Smooth muscle cell (in vitro differentiated cells): ENCODE measurements around the gene GTSF1L. TPM values are rescaled to one million over a fixed set of nuclear protein-coding genes. Genes with fewer than 3 reads are reported as not detected.

Experiments used
- DNase-seq: peaks from one replicate; lab custom pipeline; 2025; ENCODE audit not compliant: unreplicated experiment; lab: John Stamatoyannopoulos, UW
- H2AFZ ChIP-seq: fragments of 200-600 bp; sonication (generic); 2 replicates; pipeline ENCODE4 v1.6.0; 2016; ENCODE audit warnings: antibody characterized with exemption, low read depth, mild to moderate bottlenecking
- H3F3A ChIP-seq: fragments of 200-600 bp; sonication (generic); 2 replicates; pipeline ENCODE4 v1.6.0; 2017; ENCODE audit warnings: antibody characterized with exemption, low read depth
- H3K27ac ChIP-seq: fragments of 200-600 bp; sonication (generic); 2 replicates; pipeline ENCODE4 v1.5.1; 2016; ENCODE audit warnings: low read depth, mild to moderate bottlenecking
- H3K27me3 ChIP-seq: fragments of 200-600 bp; sonication (generic); 2 replicates; pipeline ENCODE4 v1.6.1; 2016; ENCODE audit warnings: low read depth, mild to moderate bottlenecking
- H3K36me3 ChIP-seq: fragments of 200-600 bp; sonication (generic); 2 replicates; pipeline ENCODE4 v1.5.1; 2016; ENCODE audit warnings: low read depth
- H3K4me1 ChIP-seq: fragments of 200-600 bp; sonication (generic); 2 replicates; pipeline ENCODE4 v1.5.1; 2016; ENCODE audit warnings: low read depth
- H3K4me2 ChIP-seq: fragments of 200-600 bp; sonication (generic); 2 replicates; pipeline ENCODE4 v1.6.0; 2016; ENCODE audit warnings: mild to moderate bottlenecking
- H3K4me3 ChIP-seq: fragments of 200-600 bp; sonication (generic); 2 replicates; pipeline ENCODE4 v1.5.1; 2016; ENCODE audit warnings: mild to moderate bottlenecking
- H3K79me2 ChIP-seq: fragments of 200-600 bp; sonication (generic); 2 replicates; pipeline ENCODE4 v1.6.0; 2016; ENCODE audit warnings: low read depth, mild to moderate bottlenecking
- H3K9ac ChIP-seq: fragments of 200-600 bp; sonication (generic); 2 replicates; pipeline ENCODE4 v1.6.0; 2016; ENCODE audit warnings: low read depth
- H3K9me3 ChIP-seq: fragments of 200-600 bp; sonication (generic); replicated peaks from 2 replicates; pipeline ENCODE4 v1.5.1; 2016; ENCODE audit warnings: low read depth
- H4K20me1 ChIP-seq: fragments of 200-600 bp; sonication (generic); 2 replicates; pipeline ENCODE4 v1.6.0; 2016; ENCODE audit warnings: low read depth
- CTCF ChIP-seq: fragments of 200-600 bp; sonication (generic); IDR thresholded peaks from 2 replicates; pipeline ENCODE4 v1.5.1; 2017; ENCODE audit warnings: borderline replicate concordance, mild to moderate bottlenecking, antibody characterized with exemption; ENCODE audit not compliant: insufficient read depth, poor library complexity, severe bottlenecking
- WGBS: methylation state at CpG from one replicate; pipeline ENCODE4 v1.1.7; 2016; ENCODE audit warnings: low lambda C conversion rate; 5-methylcytosine and 5-hydroxymethylcytosine counted together
- polyA plus RNA-seq: library from polyadenylated mRNA; unstranded; fragments of >200 nt; fragmentation: Nextera tagmentation; extraction: Ambion mirVana; gene quantifications from 2 replicates; pipeline ENCODE4 v1.2.1, GENCODE V29; 2016
- total RNA-seq: library from RNA; depleted of rRNA; stranded (reverse); fragments of >200 nt; gene quantifications from 2 replicates; pipeline ENCODE4 v1.2.3, GENCODE V29; 2014

Gene GTSF1L
- total and polyA plus RNA-seq, 2 experiments from 2014 or later = not detected

GRCh38 chr20:43699941-43700565 is 26.7 kb downstream of the GTSF1L start:
- Histone ChIP-seq H3K27ac (no peak overlapping the region), H3K79me2 (no peaks in the 10 kb centered on the region), H4K20me1 (no peaks in the 10 kb centered on the region), H3F3A (no peaks in the 10 kb centered on the region), H2AFZ (no peak overlapping the region), H3K4me3 (no peak overlapping the region), H3K9me3 (no peaks in the 10 kb centered on the region), H3K9ac (no peak overlapping the region), H3K27me3 (no peaks in the 10 kb centered on the region), H3K4me1 (no peaks in the 10 kb centered on the region), H3K36me3 (no peaks in the 10 kb centered on the region), H3K4me2 (no peak overlapping the region)
- no peak for DNase-seq
- TF ChIP-seq CTCF = no peak
- WGBS = 93% methylated on average over 8 of the region's 8 CpGs

GRCh38 chr20:43695571-43695970 is 31.2 kb downstream of the GTSF1L start:
- Histone ChIP-seq H3K9ac (no peak overlapping the region), H3K4me3 (no peak overlapping the region), H3K4me2 (no peak overlapping the region), H4K20me1 (no peaks in the 10 kb centered on the region), H3K79me2 (no peaks in the 10 kb centered on the region), H3K4me1 (no peaks in the 10 kb centered on the region), H3K9me3 (no peaks in the 10 kb centered on the region), H3F3A (no peaks in the 10 kb centered on the region), H2AFZ (no peak overlapping the region), H3K27me3 (no peaks in the 10 kb centered on the region), H3K36me3 (no peaks in the 10 kb centered on the region), H3K27ac (no peak overlapping the region)
- TF ChIP-seq CTCF = no peak
- WGBS = 94% methylated on average over 8 of the region's 8 CpGs
- no peak for DNase-seq

DNA sequence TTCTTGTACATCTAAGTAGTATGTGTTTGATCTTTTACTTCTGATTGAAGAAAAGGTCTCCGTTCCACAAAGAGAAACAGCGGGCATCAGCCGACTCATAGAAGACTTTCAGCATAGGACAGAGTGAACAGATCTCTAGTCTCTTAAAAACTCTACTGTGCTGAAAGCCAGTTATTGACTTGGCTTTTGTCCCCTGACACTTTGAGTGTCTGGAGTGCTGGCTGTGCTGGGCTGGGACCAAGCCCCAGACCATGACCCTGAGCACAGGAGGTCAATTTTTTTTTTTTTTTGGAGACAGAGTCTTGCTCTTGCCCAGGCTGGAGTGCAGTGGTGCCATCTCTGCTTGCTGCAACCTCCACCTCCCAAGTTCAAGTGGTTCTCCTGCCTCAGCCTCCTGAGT is 32.0 kb downstream of the GTSF1L start:
- H3K27ac ChIP-seq = no peak overlapping the region
- no peak for DNase-seq
- no peak for TF ChIP-seq CTCF
- no peaks in the 10 kb centered on the region for H3K79me2 ChIP-seq
- H3K27me3 ChIP-seq = no peaks in the 10 kb centered on the region
- WGBS = 95% methylated on average over 3 of the region's 3 CpGs
- no peak overlapping the region for H3K4me2 ChIP-seq
- no peaks in the 10 kb centered on the region for H3K36me3 ChIP-seq
- H3K4me3 ChIP-seq = no peak overlapping the region
- no peak overlapping the region for H3K9ac ChIP-seq
- no peaks in the 10 kb centered on the region for H3F3A ChIP-seq
- H2AFZ ChIP-seq = no peak overlapping the region
- no peaks in the 10 kb centered on the region for H3K9me3 ChIP-seq
- no peaks in the 10 kb centered on the region for H3K4me1 ChIP-seq
- H4K20me1 ChIP-seq = no peaks in the 10 kb centered on the region

DNA sequence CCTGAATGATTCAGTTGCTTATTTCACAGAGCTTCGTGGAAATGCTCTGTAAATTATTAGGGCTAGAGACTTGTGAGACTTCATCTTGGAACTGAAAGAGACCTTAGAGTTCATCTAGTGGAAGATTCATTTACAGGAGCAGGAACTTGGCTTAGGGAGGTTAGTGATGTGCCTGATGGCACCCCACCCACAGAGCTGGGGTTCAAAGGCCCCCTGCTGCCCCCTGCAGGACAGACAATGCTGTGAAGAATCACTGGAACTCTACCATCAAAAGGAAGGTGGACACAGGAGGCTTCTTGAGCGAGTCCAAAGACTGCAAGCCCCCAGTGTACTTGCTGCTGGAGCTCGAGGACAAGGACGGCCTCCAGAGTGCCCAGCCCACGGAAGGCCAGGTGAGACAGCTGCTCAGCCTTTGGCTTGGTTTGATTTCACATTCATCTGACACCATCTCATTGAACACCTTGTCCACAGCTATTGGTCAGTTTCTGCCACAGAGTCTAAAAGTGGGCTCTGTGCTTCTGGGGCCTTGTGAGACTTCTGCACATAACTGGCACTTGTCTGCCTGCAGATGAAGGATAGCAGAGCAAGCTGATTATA is 34.8 kb downstream of the GTSF1L start:
- peak; percentile 44 for TF ChIP-seq CTCF
- Histone ChIP-seq H3K27ac (no peak overlapping the region), H3K27me3 (no peaks in the 10 kb centered on the region), H3K9me3 (no peaks in the 10 kb centered on the region), H3F3A (no peaks in the 10 kb centered on the region), H3K36me3 (no peaks in the 10 kb centered on the region), H3K4me3 (no peak overlapping the region), H3K9ac (no peak overlapping the region), H3K4me1 (no peaks in the 10 kb centered on the region), H2AFZ (no peak overlapping the region), H4K20me1 (no peaks in the 10 kb centered on the region), H3K4me2 (no peak overlapping the region), H3K79me2 (no peaks in the 10 kb centered on the region)
- DNase-seq = no peak
- 95% methylated on average over 5 of the region's 5 CpGs for WGBS
